ENCODE measurements around the gene ADAM22. TPM values are rescaled to one million over a fixed set of nuclear protein-coding genes. Genes with fewer than 3 reads are reported as not detected.

Gene ADAM22
- total and polyA plus RNA-seq, 4 donors, result 0.04 to 0.61 (median 0.15) TPM

- H3K36me3 ChIP-seq (ENCODE audit: control insufficient read depth in 4 of 4, insufficient read depth in 3 of 4, low read depth in 1 of 4, low read length in 3 of 4), result no peaks in the 10 kb centered on the region
- no peak for DNase-seq (ENCODE audit: low spot score)
- no peak overlapping the region for H3K9ac ChIP-seq (ENCODE audit: low read depth in 1 of 2, low read length in 2 of 2)
- no peaks in the 10 kb centered on the region for H3K27me3 ChIP-seq (ENCODE audit: control insufficient read depth in 4 of 4, insufficient read depth in 4 of 4, low read length in 3 of 4)
- H3K27ac ChIP-seq (ENCODE audit: low read depth in 1 of 2, low read length in 2 of 2), result no peak overlapping the region
- H3K9me3 ChIP-seq (ENCODE audit: control insufficient read depth in 4 of 4, low read length in 3 of 4), result peaks cover 2 to 18% (median 8%) of the 10 kb centered on the region in 4 donors
- TF ChIP-seq SP1 (IDR thresholded peaks at IDR 0.05), result no peak
- no peak for TF ChIP-seq RXRA (IDR thresholded peaks at IDR 0.05)
- TF ChIP-seq GABPA (IDR thresholded peaks at IDR 0.05 in 1 of 2, conservative IDR thresholded peaks at IDR 0.05 in 1 of 2), result no peak
- no peak for TF ChIP-seq HNF4A (conservative IDR thresholded peaks at IDR 0.05)
- no peak for TF ChIP-seq REST (IDR thresholded peaks at IDR 0.05)
- TF ChIP-seq YY1 (IDR thresholded peaks at IDR 0.05), result no peak
- TF ChIP-seq NR2F2 (IDR thresholded peaks at IDR 0.05), result no peak
- TF ChIP-seq FOXA1 (IDR thresholded peaks at IDR 0.05), result no peak
- TF ChIP-seq JUND (IDR thresholded peaks at IDR 0.05), result no peak
- no peak for TF ChIP-seq MAX (IDR thresholded peaks at IDR 0.05)
- WGBS, result 91% methylated on average over 7 of the region's 7 CpGs
- no peak overlapping the region for H3K4me3 ChIP-seq (ENCODE audit: low read depth in 1 of 3, low read length in 3 of 3)
- no peaks in the 10 kb centered on the region for H3K4me1 ChIP-seq (ENCODE audit: control insufficient read depth in 4 of 4, insufficient read depth in 4 of 4, low read length in 3 of 4)
These were observed 100.1 kb downstream of the ADAM22 start for GRCh38 chr7:88034083-88034695.

GRCh38 chr7:88037050-88037449, 103.0 kb downstream of the ADAM22 start:
- Histone ChIP-seq H3K36me3 (ENCODE audit: control insufficient read depth in 4 of 4, insufficient read depth in 3 of 4, low read depth in 1 of 4, low read length in 3 of 4) (no peaks in the 10 kb centered on the region), H3K4me1 (ENCODE audit: control insufficient read depth in 4 of 4, insufficient read depth in 4 of 4, low read length in 3 of 4) (no peaks in the 10 kb centered on the region), H3K27ac (ENCODE audit: low read depth in 1 of 2, low read length in 2 of 2) (no peak overlapping the region), H3K9me3 (ENCODE audit: control insufficient read depth in 4 of 4, low read length in 3 of 4) (peaks cover 0 to 4% (median 1%) of the 10 kb centered on the region in 4 donors), H3K9ac (ENCODE audit: low read depth in 1 of 2, low read length in 2 of 2) (no peak overlapping the region), H3K4me3 (ENCODE audit: low read depth in 1 of 3, low read length in 3 of 3) (no peak overlapping the region), H3K27me3 (ENCODE audit: control insufficient read depth in 4 of 4, insufficient read depth in 4 of 4, low read length in 3 of 4) (no peaks in the 10 kb centered on the region)
- TF ChIP-seq FOXA2 (IDR thresholded peaks at IDR 0.05), result no peak
- no peak for TF ChIP-seq NR2F2 (IDR thresholded peaks at IDR 0.05)
- no peak for TF ChIP-seq MAX (IDR thresholded peaks at IDR 0.05)
- TF ChIP-seq FOXA1 (IDR thresholded peaks at IDR 0.05), result no peak
- TF ChIP-seq CTCF (IDR thresholded peaks at IDR 0.05; ENCODE audit: low read depth, low read length, missing input control), result no peak
- TF ChIP-seq JUND (IDR thresholded peaks at IDR 0.05), result no peak
- TF ChIP-seq GABPA (IDR thresholded peaks at IDR 0.05 in 1 of 2, conservative IDR thresholded peaks at IDR 0.05 in 1 of 2), result no peak
- TF ChIP-seq ZBTB33 (IDR thresholded peaks at IDR 0.05), result no peak
- TF ChIP-seq ATF3 (IDR thresholded peaks at IDR 0.05), result no peak
- no peak for TF ChIP-seq YY1 (IDR thresholded peaks at IDR 0.05)
- TF ChIP-seq HNF4G (IDR thresholded peaks at IDR 0.05), result no peak
- 87% methylated on average over 3 of the region's 3 CpGs for WGBS
- no peak for DNase-seq (ENCODE audit: low spot score)

All from liver (tissue), 9 donors.